ENCODE measurements around the gene TBC1D14.

DNA sequence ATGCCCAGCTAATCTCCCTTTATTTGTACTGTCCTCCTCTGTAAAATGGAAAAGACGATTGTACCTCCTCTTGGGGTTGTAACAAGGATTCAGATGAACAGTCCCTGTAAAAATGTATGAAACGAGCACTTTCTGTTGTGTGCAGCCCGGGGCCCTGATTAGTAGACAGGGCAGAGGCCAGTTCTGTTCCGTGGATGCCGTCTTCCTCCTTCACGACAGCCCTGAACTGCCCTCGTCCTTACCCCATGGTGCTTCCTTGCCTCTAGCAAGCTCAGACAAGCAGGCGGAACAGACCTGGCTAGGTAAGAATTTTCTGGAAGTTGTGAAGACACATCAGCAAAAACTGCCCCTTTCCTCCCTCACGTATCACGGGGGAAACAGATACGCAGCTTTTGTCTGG is 111.2 kb downstream of the TBC1D14 start:
- TF ChIP-seq CTCF (IDR thresholded peaks at IDR 0.05; ENCODE audit: low read depth, low read length) (no peak), EZH2phosphoT487 (IDR thresholded peaks at IDR 0.05; ENCODE audit: low read depth) (no peak)
